Natural killer cell (primary cell): ENCODE results near the gene IP6K3. TPM values are rescaled to one million over a fixed set of nuclear protein-coding genes. Genes with fewer than 3 reads are reported as not detected.

ENCODE experiments used
- ATAC-seq, 3 donors: fragments of 150-1000 bp in 2 of 3; fragments of 200-7000 bp in 1 of 3; cut with Tn5 transposase; 1 replicate in 1 of 3; 2 replicates in 2 of 3; pipeline ENCODE4 v1.10.0; 2021; ENCODE audit warnings: mild to moderate bottlenecking in 2 of 3, moderate library complexity in 2 of 3
- DNase-seq, 2 donors: peaks; one replicate each; pipeline versions ENCODE4 v3.0.0 to v3.0.0-alpha.2; 2013 to 2021; ENCODE audit warnings: mixed read lengths in 1 of 2
- H3K27ac ChIP-seq: one replicate; pipeline ENCODE4 v1.5.1; 2013; ENCODE audit warnings: mild to moderate bottlenecking, low read length
- H3K27me3 ChIP-seq: one replicate; pipeline ENCODE4 v1.6.1; 2013; ENCODE audit warnings: low read length; ENCODE audit not compliant: control insufficient read depth, insufficient read depth
- H3K36me3 ChIP-seq: one replicate; pipeline ENCODE4 v1.6.1; 2013; ENCODE audit warnings: low read length; ENCODE audit not compliant: control insufficient read depth, insufficient read depth
- H3K4me1 ChIP-seq: one replicate; pipeline ENCODE4 v1.6.1; 2013; ENCODE audit warnings: low read length; ENCODE audit not compliant: control insufficient read depth, insufficient read depth
- H3K4me3 ChIP-seq: one replicate; pipeline ENCODE4 v1.5.1; 2013; ENCODE audit warnings: low read length
- H3K9me3 ChIP-seq: one replicate; pipeline ENCODE4 v1.6.1; 2013; ENCODE audit warnings: low read length; ENCODE audit not compliant: control insufficient read depth, insufficient read depth
- H3K27ac Mint-ChIP-seq, 2 donors: one replicate each; pipeline ENCODE4 v1.8.0; 2022; ENCODE audit warnings: mild to moderate bottlenecking in 2 of 2, mixed read lengths in 2 of 2, moderate library complexity in 1 of 2
- H3K27me3 Mint-ChIP-seq, 2 donors: one replicate each; pipeline ENCODE4 v1.8.0; 2022; ENCODE audit warnings: low read depth in 2 of 2, mixed read lengths in 2 of 2
- H3K36me3 Mint-ChIP-seq: one replicate; pipeline ENCODE4 v1.8.0; 2022; ENCODE audit warnings: mixed read lengths
- H3K4me1 Mint-ChIP-seq, 2 donors: one replicate each; pipeline ENCODE4 v1.8.0; 2022; ENCODE audit warnings: mixed read lengths in 2 of 2
- H3K4me3 Mint-ChIP-seq: one replicate; pipeline ENCODE4 v1.8.0; 2022; ENCODE audit warnings: mild to moderate bottlenecking, moderate library complexity, mixed read lengths
- H3K9me3 Mint-ChIP-seq, 2 donors: one replicate each; pipeline ENCODE4 v1.8.0; 2022; ENCODE audit warnings: mixed read lengths in 2 of 2
- WGBS: methylation state at CpG from one replicate; pipeline ENCODE4 v1.1.7; 2013; ENCODE audit warnings: missing lambda C conversion rate; ENCODE audit not compliant: insufficient coverage; 5-methylcytosine and 5-hydroxymethylcytosine counted together
- intact Hi-C: fragments of 100-400 bp; cut with micrococcal nuclease; formaldehyde crosslinking; loops from one replicate; pipeline ENCODE4 v1.14.2; 2022
- total RNA-seq, 4 donors: library from RNA; stranded (reverse); fragments of 120-200 nt in 1 of 4; gene quantifications; one replicate each; pipeline versions ENCODE4 v1.2.3 to v1.2.4, GENCODE V29; 2013 to 2022
- TF ChIP-seq, protein P1 (sequence below): fragments of 200-600 bp; IDR thresholded peaks from one replicate; pipeline ENCODE4 v1.8.0; 2022; ENCODE audit warnings: antibody characterized with exemption

IP6K3 gene
- total RNA-seq, 3 donors from 2014 or later (not counting 1 experiment from before 2014, with no cell fraction given) = not detected

DNA sequence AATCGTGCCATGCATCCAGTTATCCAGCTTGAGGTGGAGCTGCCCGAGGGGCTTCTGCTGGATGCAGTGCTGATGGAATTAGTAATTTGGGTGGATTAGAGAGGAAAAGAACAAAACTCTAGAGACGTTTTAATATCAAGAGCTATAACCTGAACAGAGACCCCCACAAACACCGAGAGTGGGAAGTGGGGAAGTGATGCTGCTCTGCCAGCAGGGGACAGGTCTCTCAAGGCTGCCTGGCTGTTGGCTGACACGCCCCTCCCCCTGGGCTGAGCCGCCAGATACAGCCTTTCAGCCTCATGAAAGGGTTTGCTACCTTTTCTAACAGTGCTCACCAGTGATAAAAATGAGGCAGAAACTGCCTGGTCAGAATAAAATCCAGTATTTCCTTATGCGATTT is 32.6 kb upstream of the IP6K3 start:
- ATAC-seq (no peak), DNase-seq (no peak)
- TF ChIP-seq, protein P1, sequence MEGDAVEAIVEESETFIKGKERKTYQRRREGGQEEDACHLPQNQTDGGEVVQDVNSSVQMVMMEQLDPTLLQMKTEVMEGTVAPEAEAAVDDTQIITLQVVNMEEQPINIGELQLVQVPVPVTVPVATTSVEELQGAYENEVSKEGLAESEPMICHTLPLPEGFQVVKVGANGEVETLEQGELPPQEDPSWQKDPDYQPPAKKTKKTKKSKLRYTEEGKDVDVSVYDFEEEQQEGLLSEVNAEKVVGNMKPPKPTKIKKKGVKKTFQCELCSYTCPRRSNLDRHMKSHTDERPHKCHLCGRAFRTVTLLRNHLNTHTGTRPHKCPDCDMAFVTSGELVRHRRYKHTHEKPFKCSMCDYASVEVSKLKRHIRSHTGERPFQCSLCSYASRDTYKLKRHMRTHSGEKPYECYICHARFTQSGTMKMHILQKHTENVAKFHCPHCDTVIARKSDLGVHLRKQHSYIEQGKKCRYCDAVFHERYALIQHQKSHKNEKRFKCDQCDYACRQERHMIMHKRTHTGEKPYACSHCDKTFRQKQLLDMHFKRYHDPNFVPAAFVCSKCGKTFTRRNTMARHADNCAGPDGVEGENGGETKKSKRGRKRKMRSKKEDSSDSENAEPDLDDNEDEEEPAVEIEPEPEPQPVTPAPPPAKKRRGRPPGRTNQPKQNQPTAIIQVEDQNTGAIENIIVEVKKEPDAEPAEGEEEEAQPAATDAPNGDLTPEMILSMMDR = no peak
- H3K36me3 ChIP-seq = peaks cover 94% of the 10 kb centered on the region
- H3K9me3 Mint-ChIP-seq = no peaks in the 10 kb centered on the region
- H3K27me3 Mint-ChIP-seq = no peaks in the 10 kb centered on the region
- no peaks in the 10 kb centered on the region for H3K27me3 ChIP-seq
- over 99% methylated on average over 5 of the region's 7 CpGs for WGBS
- no peak overlapping the region for H3K27ac Mint-ChIP-seq
- intact Hi-C loops = no loop called here
- H3K4me3 ChIP-seq = no peak overlapping the region
- no peak overlapping the region for H3K27ac ChIP-seq
- H3K4me1 ChIP-seq = no peaks in the 10 kb centered on the region
- H3K36me3 Mint-ChIP-seq = no peaks in the 10 kb centered on the region
- peaks cover 7 to 20% of the 10 kb centered on the region in 2 donors for H3K4me1 Mint-ChIP-seq
- H3K4me3 Mint-ChIP-seq = no peak overlapping the region
- no peaks in the 10 kb centered on the region for H3K9me3 ChIP-seq

DNA sequence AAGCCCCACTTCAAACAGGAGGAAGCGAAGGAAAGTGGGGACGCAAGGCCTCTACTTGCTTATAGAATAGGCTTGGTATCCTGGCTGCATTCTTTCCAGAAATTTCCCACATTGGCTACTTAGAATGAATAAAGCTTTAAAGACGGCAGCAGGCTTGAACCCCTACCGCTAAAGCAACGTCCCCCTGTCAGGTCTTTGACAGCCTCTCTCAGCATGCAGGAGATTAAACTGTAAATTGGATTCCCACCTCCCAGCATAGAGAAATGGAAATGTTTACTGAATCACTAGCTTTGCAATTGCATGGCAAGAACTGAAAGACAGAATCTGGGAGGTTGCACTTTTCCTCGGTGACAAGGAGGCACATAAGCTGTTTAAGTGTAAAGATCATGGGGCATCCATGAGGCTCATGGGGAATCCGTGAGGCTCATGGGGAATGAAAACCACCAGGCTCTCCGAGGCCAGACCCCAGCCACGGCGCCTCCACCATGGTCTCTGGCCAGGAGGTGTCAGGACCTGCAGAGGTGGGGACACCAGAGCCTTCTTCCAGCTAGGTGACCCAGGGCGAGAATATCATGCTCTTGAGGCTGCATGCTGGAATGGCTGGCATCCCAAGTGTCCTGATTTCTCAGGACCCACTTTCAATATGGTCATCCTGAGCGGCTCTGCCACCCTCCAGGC is 31.9 kb upstream of the IP6K3 start:
- intact Hi-C loops = no loop called here
- no peak overlapping the region for H3K27ac Mint-ChIP-seq
- no peaks in the 10 kb centered on the region for H3K27me3 Mint-ChIP-seq

DNA sequence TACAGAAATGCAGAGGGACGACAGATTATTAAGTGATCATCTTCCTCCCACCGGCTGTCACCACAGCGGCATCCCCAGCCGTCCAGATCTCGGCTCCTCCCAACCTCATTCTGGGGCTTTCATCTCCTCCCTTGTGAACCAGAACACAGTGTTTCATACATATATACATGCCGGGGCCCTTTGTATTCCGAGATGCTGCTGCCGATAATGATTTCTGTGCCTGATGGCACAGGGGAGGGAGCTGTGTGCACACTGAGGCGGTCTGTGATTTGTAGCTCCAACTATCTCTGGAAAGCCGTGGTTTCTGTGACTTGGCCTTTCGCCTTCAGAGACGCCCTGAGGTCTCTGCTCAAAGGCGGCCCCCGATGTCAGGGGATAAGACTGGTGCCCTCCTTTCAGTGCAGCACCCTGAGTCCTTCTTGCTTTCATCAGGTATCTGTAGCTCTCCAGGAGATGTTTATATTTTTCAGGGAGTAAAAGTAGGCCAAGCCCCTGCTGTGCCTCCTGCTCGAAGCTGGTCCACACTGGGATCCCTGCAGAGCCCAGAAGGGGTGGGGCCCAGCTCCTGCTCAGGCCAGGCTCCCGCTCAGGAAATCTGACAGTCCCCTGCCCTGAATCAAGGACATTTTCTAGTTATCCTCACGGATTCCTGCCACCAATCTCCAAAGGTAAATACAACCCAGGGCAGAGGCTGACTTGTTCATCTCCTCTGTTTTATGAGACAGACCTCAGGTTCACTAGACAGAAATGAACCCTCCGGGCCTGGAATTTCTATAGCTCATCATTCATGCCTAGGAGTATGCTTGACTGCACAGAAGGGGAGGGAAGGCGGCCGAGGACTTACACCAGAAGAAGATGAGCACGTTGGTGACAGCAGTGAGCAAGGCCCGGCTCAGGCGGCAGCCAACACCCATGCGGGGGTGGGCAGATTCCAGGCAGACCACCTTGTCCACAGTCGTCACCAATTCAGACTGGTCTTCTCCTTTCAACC is 31.0 kb upstream of the IP6K3 start:
- no peaks in the 10 kb centered on the region for H3K9me3 Mint-ChIP-seq
- ATAC-seq (no peak), DNase-seq (no peak)
- Histone ChIP-seq H3K27ac (no peak overlapping the region), H3K36me3 (peaks cover 89% of the 10 kb centered on the region), H3K9me3 (no peaks in the 10 kb centered on the region), H3K4me3 (no peak overlapping the region), H3K27me3 (no peaks in the 10 kb centered on the region), H3K4me1 (no peaks in the 10 kb centered on the region)
- H3K4me3 Mint-ChIP-seq = no peak overlapping the region
- H3K36me3 Mint-ChIP-seq = peaks cover 3% of the 10 kb centered on the region
- TF ChIP-seq, protein P1 = no peak
- intact Hi-C loops = no loop called here
- no peak overlapping the region for H3K27ac Mint-ChIP-seq
- H3K27me3 Mint-ChIP-seq = no peaks in the 10 kb centered on the region
- H3K4me1 Mint-ChIP-seq = peaks cover 5 to 13% of the 10 kb centered on the region in 2 donors
- 97% methylated on average over 25 of the region's 25 CpGs for WGBS

More for the DNA sequence above, 31.9 kb upstream of the IP6K3 start:
- DNase-seq = no peak
- Histone ChIP-seq H3K27me3 (no peaks in the 10 kb centered on the region), H3K9me3 (no peaks in the 10 kb centered on the region), H3K27ac (no peak overlapping the region), H3K4me3 (no peak overlapping the region), H3K4me1 (no peaks in the 10 kb centered on the region), H3K36me3 (peaks cover 91% of the 10 kb centered on the region)
- Mint-ChIP-seq H3K4me1 (peaks cover 7 to 18% of the 10 kb centered on the region in 2 donors), H3K9me3 (no peaks in the 10 kb centered on the region), H3K4me3 (no peak overlapping the region), H3K36me3 (no peaks in the 10 kb centered on the region)
- WGBS = 94% methylated on average over 12 of the region's 12 CpGs
- ATAC-seq = no peak
- TF ChIP-seq, protein P1 = no peak
